GM18909 (cell line): ENCODE measurements around the gene LYZL1.
"Not testable (repeated sequence)": the region's sequence is repeated elsewhere in the genome, so short reads cannot be mapped to it uniquely, and the experiment has no call there.

Experiments used
- ATAC-seq: cut with Tn5 transposase; IDR thresholded peaks from one replicate; pipeline ENCODE4 v1.9.1; 2021; ENCODE audit warnings: mild to moderate bottlenecking; ENCODE audit not compliant: unreplicated experiment, poor library complexity

The LYZL1 gene

DNA sequence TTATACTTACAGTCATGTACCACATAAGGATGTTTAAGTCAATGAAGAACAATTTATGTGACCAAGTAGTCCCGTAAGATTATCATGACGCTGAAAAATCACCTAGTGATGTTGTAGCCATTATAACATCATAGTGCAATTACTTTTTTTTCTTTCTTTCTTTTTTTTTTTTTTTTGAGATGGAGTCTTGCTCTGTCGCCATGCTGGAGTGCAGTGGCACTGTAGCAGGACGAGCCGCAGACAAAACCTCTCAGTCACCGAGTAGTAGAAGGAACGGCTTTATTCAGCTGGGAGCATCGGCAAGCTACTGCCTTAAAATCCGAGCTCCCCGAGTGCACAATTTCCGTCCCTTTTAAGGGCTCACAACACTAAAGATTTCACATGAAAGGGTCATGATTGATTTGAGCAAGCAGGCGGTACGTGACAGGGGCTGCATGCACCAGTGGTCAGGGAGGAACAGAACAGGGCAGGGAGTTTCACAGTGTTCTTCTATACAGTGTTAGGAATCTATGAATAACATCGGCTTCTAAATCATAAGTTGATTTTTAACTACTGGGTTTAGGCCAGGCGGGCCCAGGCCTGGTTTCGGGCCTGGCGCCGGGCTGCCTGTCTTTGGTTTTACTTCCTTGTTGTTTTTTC, 71.5 kb downstream of the LYZL1 start:
- not testable (repeated sequence) for ATAC-seq
